Astrocyte of the hippocampus (primary cell): Measurements from ENCODE around the gene ERCC6L2.

Experiments used
- DNase-seq: peaks from one replicate; pipeline ENCODE4 v3.0.0; 2011; ENCODE audit warnings: low read depth, low spot score

The ERCC6L2 gene

GRCh38 chr9:95862343-95862742 is 13.1 kb upstream of the ERCC6L2 start:
- no peak for DNase-seq

GRCh38 chr9:95864852-95865580 is 10.5 kb upstream of the ERCC6L2 start:
- no peak for DNase-seq

- no peak for DNase-seq
Measured at GRCh38 chr9:95870352-95870751, 5.1 kb upstream of the ERCC6L2 start.

GRCh38 chr9:95870906-95871305 is 4.6 kb upstream of the ERCC6L2 start:
- no peak for DNase-seq

GRCh38 chr9:95874303-95874988 is 1.0 kb upstream of the ERCC6L2 start:
- peak; percentile 45 for DNase-seq

GRCh38 chr9:95874989-95875304 is 544 bp upstream of the ERCC6L2 start:
- DNase-seq: no peak

- DNase-seq: no peak
Measured at GRCh38 chr9:95876138-95876444, 600 bp downstream of the ERCC6L2 start.

GRCh38 chr9:95876595-95876994 is 1.1 kb downstream of the ERCC6L2 start:
- DNase-seq: peak; percentile 10

- DNase-seq: no peak
Measured at GRCh38 chr9:95877984-95878383, 2.5 kb downstream of the ERCC6L2 start.

GRCh38 chr9:95879591-95879990 is 4.1 kb downstream of the ERCC6L2 start:
- DNase-seq: no peak

- DNase-seq: peak; percentile 40
Measured at GRCh38 chr9:95880021-95880690, 4.7 kb downstream of the ERCC6L2 start.

- no peak for DNase-seq
Measured at GRCh38 chr9:95887926-95888497, 12.5 kb downstream of the ERCC6L2 start.

GRCh38 chr9:95890594-95890993 is 15.1 kb downstream of the ERCC6L2 start:
- no peak for DNase-seq

GRCh38 chr9:95891067-95891671 is 15.7 kb downstream of the ERCC6L2 start:
- DNase-seq: no peak

- no peak for DNase-seq
Measured at GRCh38 chr9:95892690-95893089, 17.2 kb downstream of the ERCC6L2 start.

- DNase-seq: no peak
Measured at GRCh38 chr9:95896580-95896979, 21.1 kb downstream of the ERCC6L2 start.

- peak; percentile 5 for DNase-seq
Measured at GRCh38 chr9:95901506-95901905, 26.0 kb downstream of the ERCC6L2 start.

GRCh38 chr9:95903398-95903797 is 27.9 kb downstream of the ERCC6L2 start:
- no peak for DNase-seq

- DNase-seq: no peak
Measured at GRCh38 chr9:95907794-95908193, 32.3 kb downstream of the ERCC6L2 start.

- DNase-seq: peak; percentile 3
Measured at GRCh38 chr9:95910023-95910707, 34.7 kb downstream of the ERCC6L2 start.

GRCh38 chr9:95910770-95911340 is 35.4 kb downstream of the ERCC6L2 start:
- no peak for DNase-seq
